Measurements from ENCODE around the gene CFAP46.

CFAP46 gene

GRCh38 chr10:132882069-132882951 is 60.1 kb downstream of the CFAP46 start:
- no peak for DNase-seq (ENCODE audit: low read depth in 2 of 2, low spot score in 1 of 2)

- no peak for DNase-seq (ENCODE audit: low read depth in 2 of 2, low spot score in 1 of 2)
Observed at GRCh38 chr10:132881186-132881920, 61.0 kb downstream of the CFAP46 start.

DNA sequence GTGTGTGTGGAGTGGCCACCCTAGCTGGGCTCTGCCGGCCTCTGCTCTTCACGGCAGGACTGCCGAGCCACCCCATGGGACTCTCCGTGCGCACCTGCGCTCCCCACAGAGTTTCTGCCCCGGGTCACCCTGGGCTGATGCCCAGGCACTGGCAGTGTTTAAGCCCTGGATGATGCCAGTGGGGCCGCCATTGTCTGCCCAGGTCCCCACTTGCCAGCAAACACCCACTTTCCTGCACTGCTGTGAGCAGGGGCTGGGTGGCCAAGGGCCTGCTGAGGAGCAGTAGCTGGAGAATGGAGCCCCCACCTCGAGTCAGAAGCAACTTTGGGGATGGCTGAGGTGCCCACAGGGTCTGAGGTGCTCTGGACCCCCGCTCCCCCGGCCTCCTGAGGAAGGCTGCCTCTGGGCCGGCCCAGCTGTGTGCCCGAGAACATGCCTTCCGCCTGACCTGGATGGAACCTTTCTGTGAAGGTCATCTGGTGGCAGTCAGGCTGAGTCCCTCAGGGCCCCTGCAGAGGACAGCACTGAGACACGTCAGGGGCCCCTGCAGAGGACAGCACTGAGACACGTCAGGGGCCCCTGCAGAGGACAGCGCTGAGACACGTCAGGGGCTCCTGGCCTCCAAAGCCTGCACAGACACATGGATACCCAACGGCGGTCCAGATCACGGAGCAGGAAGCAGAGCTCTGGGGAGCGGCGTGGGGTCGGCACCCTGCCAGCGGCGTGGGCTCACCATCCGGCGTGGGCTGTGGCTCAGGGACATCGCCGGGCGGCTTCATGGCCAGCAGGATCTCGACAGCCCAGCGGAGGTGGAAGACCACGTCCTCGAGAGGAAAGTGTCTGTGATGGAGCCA is 62.0 kb downstream of the CFAP46 start:
- no peak for DNase-seq (ENCODE audit: low read depth in 2 of 2, low spot score in 1 of 2)

DNA sequence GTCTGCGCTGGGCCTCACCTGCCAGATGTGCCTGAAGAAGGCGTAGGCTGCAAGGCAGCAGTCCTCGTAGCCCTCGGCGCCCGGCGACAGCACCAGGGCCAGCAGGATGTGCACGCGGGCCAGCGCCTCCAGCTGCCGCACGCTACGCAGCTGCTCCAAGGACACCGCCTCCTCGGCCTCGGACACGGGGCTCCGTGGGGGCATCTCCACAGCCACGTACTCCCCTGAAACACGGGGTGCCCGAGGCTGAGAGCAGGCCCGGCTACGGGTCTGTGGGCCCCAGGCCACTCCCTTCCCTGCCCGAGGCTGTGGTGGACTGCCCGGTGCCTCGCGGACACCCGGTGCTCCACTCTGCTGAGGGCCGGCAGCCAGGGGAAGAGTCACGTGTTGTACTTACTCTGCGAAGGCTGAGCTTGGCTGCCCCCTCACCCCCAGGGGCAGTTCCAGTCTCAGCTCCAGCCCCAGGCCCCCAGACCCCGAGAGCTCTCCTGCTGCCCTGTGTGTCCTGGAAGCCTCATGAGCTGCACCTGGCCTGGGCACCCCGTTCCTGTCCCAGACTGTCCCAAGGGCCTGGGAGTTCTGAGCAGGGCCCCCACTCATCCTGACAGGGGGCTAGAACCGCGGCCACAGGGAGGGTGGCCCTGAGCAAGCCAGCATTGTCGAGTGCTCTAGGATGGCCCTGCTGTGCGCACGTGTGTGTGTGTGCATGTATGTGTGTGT is 62.8 kb downstream of the CFAP46 start:
- DNase-seq (ENCODE audit: low read depth in 2 of 2, low spot score in 1 of 2) = no peak

GRCh38 chr10:132878730-132879407 is 63.5 kb downstream of the CFAP46 start:
- no peak for DNase-seq (ENCODE audit: low read depth in 2 of 2, low spot score in 1 of 2)

GRCh38 chr10:132878091-132878729 is 64.2 kb downstream of the CFAP46 start:
- DNase-seq (ENCODE audit: low read depth in 2 of 2, low spot score in 1 of 2) = no peak

DNA sequence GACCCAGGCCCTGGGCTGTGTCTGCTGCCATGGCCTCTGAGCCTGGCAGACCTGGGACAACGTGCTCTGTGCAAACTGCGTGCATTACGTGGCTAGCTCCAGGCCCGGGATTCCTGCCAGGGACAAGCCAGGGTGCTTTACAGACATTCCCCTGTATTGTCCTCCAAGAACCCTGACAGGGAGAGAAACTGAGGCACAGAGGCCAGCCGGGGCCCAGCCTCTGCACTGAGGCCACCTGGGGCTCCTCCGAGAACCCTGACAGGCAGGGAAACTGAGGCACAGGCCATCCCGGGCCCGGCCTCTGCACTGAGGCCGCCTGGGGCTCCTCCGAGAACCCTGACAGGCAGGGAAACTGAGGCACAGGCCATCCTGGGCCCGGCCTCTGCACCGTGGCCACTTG is 64.9 kb downstream of the CFAP46 start:
- no peak for DNase-seq (ENCODE audit: low read depth in 2 of 2, low spot score in 1 of 2)

DNA sequence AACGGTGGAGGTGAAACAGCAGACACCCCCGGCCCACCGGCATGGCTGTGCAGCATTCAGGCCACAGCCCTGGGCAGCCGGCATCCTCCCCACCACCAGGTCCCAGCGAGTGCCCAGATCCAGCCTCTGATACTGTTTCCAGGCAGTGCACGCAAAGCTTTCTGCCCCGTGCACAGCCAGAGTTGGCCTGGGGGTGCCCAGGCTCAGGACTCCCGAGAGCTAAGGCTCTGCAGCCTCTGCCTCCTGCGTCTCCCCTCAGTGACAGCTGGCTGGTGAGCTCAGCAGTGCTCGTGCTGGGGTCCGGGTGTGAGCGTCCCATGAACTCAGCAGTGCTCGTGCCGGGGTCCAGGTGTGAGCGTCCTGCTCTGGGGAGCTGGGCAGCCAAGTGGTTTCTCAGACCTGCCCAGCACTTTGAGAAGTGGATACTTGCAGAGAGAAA is 65.4 kb downstream of the CFAP46 start:
- no peak for DNase-seq (ENCODE audit: low read depth in 2 of 2, low spot score in 1 of 2)

- DNase-seq (ENCODE audit: low read depth in 2 of 2, low spot score in 1 of 2) = no peak
Observed at GRCh38 chr10:132876131-132876860, 66.1 kb downstream of the CFAP46 start.

DNA sequence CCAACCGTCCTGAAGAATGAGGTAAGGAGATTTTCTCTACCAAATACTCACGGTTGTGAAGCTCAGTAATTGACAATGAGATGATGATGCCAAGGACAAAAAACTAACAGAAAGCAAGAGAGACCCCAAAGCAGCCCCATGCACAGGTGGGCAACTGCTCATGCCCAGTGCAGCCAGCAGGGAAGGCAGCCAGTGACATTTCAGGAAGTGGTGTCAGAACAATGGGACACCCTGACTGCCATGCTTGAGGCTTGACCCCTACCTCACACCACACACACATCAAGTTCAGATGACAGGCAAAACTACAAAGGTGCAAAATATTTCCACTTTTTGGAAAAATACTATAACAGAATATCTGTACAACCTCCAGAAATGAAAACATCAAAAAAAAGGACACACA is 66.9 kb downstream of the CFAP46 start:
- DNase-seq (ENCODE audit: low read depth in 2 of 2, low spot score in 1 of 2) = no peak

DNA sequence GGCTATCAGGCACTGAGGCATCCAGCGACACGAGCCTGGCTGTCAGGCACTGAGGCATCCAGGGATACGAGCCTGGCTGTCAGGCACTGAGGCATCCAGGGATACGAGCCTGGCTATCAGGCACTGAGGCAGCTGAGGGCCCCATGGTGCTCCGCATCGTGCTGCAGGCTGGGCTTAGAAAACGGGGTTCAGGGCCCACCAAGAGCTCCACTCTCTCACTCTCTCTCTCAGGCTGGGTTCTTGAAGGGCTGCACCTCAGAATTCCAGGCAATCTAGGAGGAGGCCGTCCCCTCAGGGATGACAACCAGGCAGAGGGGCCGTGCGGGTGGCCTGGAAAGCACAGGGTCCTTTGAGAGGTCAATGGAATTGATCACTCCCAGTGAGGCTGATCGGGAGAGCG is 69.0 kb downstream of the CFAP46 start:
- no peak for DNase-seq (ENCODE audit: low read depth in 2 of 2, low spot score in 1 of 2)

GRCh38 chr10:132872658-132873057 is 69.7 kb downstream of the CFAP46 start:
- DNase-seq (ENCODE audit: low read depth in 2 of 2, low spot score in 1 of 2) = no peak

DNA sequence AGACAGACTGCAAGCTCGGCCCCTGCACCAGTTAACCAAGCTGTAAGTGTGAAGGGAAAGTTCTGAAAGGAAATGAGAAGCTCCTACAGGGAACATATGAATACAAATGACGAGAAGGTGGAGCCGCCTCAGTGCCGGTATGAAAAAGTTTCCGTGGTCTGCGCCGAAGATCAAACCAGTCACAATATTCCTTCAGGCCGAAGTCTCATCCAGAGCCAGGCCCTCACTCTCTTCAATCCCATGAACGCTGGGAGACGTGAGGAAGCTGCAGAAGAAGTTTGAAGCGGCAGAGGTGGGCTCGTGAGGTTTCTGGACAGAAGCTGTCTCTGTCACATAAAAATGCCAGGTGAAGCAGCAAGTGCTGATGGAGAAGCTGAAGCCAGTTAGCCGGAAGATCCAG is 71.9 kb downstream of the CFAP46 start:
- DNase-seq (ENCODE audit: low read depth in 2 of 2, low spot score in 1 of 2) = no peak

DNA sequence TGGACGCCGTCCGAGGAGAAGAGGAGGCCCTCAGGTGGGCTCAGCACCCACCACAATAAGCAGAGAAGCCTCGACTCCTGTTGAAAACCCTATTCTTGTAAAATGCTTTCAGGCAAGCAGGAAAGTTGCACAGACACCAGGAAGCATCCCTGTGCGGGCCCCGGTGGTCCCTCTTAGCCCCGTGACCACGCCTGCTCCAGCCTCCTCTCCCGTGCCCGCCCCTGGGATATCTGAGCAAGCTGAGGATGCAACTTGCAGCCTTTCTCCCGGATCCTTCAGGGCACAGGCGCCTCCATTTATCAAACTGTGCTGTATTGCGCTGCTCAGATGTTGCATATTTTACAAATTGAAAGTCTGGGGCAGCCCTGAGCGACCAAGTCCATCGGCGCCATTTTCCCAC is 72.7 kb downstream of the CFAP46 start:
- no peak for DNase-seq (ENCODE audit: low read depth in 2 of 2, low spot score in 1 of 2)

DNA sequence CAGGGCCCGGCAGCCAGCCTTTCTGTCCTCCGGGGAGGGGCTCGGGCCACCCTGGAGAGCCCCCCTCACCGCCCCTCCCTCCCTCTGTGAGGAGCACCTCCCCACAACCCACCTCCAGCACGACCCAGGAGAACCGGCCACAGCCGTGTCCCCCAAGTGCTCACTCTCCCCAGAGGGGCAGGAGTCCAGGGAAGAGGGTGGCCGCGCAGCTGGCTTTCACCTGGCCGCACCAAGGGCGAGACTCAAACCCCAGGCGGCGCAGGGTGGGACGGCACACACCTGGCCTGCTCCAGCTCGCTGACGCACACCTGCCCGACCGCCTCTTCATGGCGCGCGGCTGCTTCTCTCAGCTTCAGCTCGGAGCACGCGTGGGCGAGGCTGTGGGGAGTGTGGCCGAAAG is 73.4 kb downstream of the CFAP46 start:
- no peak for DNase-seq (ENCODE audit: low read depth in 2 of 2, low spot score in 1 of 2)

DNA sequence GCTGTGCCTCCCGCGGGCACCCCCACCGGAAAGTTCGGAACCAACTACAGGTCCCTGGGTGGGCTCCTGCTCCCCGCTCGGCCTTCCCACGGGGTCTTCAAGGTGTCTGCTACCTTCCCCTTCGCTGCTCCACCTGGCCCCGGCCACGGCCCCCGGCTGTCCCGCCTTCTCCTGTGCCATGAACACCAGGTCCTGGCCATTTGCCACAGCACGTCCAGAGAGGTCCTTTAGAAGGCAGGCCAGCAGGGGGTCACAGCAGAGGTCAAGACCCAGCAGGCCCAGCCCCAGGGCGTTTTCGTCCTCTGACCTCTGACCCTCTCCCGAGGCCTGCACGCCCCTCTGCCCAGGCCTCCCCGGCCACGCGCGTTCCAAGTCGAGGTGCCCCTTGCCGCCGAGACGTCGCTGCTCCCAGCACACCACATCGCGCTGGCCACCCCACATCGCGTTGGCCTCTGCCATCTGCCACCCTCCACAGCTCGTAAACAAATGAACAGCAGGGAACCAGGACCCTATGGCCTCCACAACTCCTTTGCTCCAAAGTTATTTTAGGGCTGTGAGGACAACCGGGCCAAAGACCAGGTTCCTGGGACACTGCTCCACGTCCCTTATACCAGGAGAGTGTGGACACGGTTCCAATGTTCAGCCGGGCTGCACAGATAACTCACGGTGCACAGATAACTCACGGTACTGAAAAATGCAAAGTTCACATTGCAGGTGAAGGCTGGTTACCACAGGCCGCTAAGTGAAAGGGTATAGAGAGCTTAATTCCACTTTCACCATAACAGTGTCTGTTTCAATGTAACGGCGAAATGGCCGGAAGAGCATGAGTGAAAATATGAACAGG is 74.3 kb downstream of the CFAP46 start:
- no peak for DNase-seq (ENCODE audit: low read depth in 2 of 2, low spot score in 1 of 2)

DNA sequence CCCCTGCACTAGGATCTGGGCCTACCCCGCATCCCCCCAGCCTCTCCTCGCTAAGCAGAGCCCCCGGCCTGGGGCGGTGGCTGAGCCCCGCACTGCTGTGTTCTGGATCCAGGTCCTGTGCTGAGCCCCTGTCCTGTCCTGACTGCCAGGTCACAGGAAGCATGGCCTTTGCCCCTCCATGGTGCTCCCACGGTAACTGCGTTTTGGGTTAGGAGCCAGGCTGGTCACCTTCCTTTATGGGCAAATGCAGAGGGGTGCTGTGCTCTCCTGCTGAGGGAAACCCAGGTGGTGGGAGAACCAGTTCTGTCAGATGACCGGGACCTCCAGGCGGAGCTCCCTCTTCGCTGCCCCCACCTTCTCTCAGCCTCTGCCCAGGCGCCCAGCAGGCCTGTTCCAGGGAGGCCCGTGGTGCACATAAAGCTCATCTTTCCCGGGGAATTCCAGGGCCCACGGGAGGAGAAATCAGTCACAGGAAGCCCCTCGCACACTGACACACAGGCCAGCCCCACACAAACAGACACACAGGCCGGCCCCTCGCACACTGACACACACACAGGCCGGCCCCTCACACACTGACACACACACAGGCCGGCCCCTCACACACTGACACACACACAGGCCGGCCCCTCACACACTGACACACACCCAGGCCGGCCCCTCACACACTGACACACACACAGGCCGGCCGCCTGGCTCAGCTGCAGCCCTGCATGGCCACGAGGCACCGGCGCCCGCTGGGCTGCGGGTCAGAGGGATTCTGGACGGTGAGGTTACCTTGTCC is 75.6 kb downstream of the CFAP46 start:
- DNase-seq (ENCODE audit: low read depth in 2 of 2, low spot score in 1 of 2) = no peak
